Fibroblast of the aortic adventitia (primary cell): ENCODE results near the gene CFTR. TPM values are rescaled to one million over a fixed set of nuclear protein-coding genes. Genes with fewer than 3 reads are reported as not detected.

Source experiments
- DNase-seq: peaks from one replicate; pipeline ENCODE4 v3.0.0-alpha.2; 2010; ENCODE audit warnings: low read depth
- H3K4me3 ChIP-seq: 2 replicates; pipeline ENCODE4 v1.5.1; 2011; ENCODE audit warnings: low read depth, mild to moderate bottlenecking, control low read depth, low read length, moderate library complexity
- total RNA-seq: library from RNA; depleted of rRNA; stranded (reverse); fragments of >200 nt; gene quantifications from 2 replicates; pipeline ENCODE4 v1.2.3, GENCODE V29; 2012; ENCODE audit warnings: low replicate concordance
- TF ChIP-seq, protein P1 (sequence below): IDR thresholded peaks from 2 replicates; pipeline ENCODE4 v1.5.1; 2011; ENCODE audit warnings: mild to moderate bottlenecking, low read length, control low read depth, inconsistent platforms; ENCODE audit not compliant: insufficient read depth

Gene CFTR
- total RNA-seq, 1 donor, result 0.09 TPM

DNA sequence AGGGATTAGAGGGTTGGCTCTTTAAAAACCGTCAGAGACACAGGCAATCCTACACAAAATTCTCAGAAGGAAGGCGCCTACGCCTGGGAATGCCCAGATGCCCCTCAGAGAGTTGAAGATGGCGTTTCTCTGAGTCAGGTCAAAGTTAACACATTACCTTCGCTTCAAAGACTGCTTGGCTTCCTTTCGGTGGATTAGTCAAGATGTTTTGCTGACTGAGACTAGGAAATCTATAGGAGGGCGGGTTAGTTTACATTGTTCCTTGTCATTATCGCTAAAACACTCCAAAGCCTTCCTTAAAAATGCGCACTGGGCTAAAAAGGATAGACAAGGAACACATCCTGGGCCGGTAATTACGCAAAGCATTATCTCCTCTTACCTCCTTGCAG, 995 bp upstream of the CFTR start:
- no peak overlapping the region for H3K4me3 ChIP-seq
- TF ChIP-seq, protein P1, sequence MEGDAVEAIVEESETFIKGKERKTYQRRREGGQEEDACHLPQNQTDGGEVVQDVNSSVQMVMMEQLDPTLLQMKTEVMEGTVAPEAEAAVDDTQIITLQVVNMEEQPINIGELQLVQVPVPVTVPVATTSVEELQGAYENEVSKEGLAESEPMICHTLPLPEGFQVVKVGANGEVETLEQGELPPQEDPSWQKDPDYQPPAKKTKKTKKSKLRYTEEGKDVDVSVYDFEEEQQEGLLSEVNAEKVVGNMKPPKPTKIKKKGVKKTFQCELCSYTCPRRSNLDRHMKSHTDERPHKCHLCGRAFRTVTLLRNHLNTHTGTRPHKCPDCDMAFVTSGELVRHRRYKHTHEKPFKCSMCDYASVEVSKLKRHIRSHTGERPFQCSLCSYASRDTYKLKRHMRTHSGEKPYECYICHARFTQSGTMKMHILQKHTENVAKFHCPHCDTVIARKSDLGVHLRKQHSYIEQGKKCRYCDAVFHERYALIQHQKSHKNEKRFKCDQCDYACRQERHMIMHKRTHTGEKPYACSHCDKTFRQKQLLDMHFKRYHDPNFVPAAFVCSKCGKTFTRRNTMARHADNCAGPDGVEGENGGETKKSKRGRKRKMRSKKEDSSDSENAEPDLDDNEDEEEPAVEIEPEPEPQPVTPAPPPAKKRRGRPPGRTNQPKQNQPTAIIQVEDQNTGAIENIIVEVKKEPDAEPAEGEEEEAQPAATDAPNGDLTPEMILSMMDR, result no peak
- DNase-seq, result no peak

GRCh38 chr7:117480055-117480362, 184 bp downstream of the CFTR start:
- no peak overlapping the region for H3K4me3 ChIP-seq

GRCh38 chr7:117480978-117481377, 1.2 kb downstream of the CFTR start:
- H3K4me3 ChIP-seq, result no peak overlapping the region
- TF ChIP-seq, protein P1, result no peak
- no peak for DNase-seq

More at GRCh38 chr7:117480055-117480362, 184 bp downstream of the CFTR start:
- no peak for DNase-seq
- TF ChIP-seq, protein P1, result no peak

DNA sequence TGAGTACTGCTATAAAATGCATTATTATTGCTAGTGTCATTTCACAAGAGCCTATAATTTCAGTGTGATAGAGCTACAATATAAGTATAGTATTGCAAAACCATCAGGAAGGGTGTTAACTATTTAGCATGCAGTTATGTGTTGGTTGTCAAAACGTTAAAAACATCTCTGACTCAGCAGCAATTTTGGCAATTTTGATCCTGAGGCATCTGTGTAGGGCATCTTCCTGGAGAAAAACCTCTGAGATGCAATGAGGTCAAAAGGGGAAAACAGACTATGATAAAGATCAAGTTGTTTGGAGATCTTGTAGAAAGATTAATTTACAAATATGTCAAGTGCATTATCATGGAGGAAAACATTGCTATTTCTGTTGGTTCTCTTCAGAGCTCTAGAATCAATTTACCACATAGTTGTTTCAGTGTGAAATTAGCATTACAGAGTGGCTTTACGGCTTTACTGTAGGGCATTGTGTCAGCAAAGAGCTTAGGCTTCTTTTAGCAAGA, 5.3 kb downstream of the CFTR start:
- no peak for DNase-seq
- H3K4me3 ChIP-seq, result no peak overlapping the region
- TF ChIP-seq, protein P1, result no peak

- TF ChIP-seq, protein P1, result no peak
- no peak overlapping the region for H3K4me3 ChIP-seq
- DNase-seq, result no peak
These were observed 9.2 kb downstream of the CFTR start for GRCh38 chr7:117489016-117489415.

GRCh38 chr7:117489430-117489829, 9.6 kb downstream of the CFTR start:
- no peak for DNase-seq
- TF ChIP-seq, protein P1, result no peak
- no peak overlapping the region for H3K4me3 ChIP-seq

GRCh38 chr7:117489911-117490310, 10.1 kb downstream of the CFTR start:
- TF ChIP-seq, protein P1, result no peak

More at GRCh38 chr7:117489911-117490310, 10.1 kb downstream of the CFTR start:
- H3K4me3 ChIP-seq, result no peak overlapping the region
- no peak for DNase-seq
